Right lobe of liver (tissue), 4 donors: ENCODE results near the gene TNFRSF14.

Experiments used
- POLR2A ChIP-seq: fragments of 450-650 bp; IDR thresholded peaks from one replicate; pipeline ENCODE4 v1.6.1; 2017; ENCODE audit warnings: antibody characterized with exemption, mild to moderate bottlenecking
- TF ChIP-seq, protein P1 (sequence below), 4 donors: fragments of 200-600 bp in 3 of 4; fragments of 450-650 bp in 1 of 4; IDR thresholded peaks; one replicate each; pipeline versions ENCODE4 v1.5.1 to v1.8.0; 2016 to 2022; ENCODE audit warnings: antibody characterized with exemption in 4 of 4, mild to moderate bottlenecking in 2 of 4
- donor health status: DM: no; HTN: no; CAD: no.
- donor health status: DM: no; HTN: no; CAD: no.
- donor health status: DM: no; HTN: yes; CAD: no.

DNA sequence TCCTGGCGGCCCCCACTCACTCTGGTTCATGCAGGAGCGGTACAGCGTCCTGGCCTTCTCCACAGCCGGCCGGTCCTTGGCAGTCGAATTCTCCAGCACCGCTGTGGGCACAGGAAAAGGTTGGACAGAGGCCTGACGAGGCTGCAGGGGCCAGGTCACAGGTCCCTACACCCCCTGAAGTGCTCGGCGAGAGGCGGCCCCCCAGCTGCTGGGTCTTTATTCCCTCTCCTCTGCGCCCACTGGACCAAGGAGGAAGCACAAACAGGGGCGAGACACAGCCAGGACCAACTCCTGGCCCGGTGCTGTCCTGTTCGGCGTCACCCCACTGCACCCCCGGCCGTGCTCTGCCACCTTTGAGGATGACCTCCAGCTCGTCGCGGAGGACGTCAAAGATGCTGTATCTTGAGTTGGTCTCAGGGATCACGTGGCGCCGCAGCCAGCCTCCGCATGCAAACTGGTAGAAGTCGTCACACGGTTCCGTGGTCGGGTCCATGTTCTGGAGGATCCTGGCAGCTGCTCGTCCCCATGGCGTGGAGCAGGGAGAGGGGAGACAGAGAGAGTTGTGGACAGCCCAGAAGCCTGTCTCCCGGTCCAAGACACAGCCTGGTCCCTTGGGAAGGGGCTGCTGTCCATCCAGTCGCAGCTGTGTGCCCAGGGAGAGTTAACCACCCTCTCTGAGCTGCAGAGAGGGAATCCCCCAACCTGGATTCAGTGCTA lies 53.3 kb downstream of the TNFRSF14 start:
- TF ChIP-seq, protein P1, sequence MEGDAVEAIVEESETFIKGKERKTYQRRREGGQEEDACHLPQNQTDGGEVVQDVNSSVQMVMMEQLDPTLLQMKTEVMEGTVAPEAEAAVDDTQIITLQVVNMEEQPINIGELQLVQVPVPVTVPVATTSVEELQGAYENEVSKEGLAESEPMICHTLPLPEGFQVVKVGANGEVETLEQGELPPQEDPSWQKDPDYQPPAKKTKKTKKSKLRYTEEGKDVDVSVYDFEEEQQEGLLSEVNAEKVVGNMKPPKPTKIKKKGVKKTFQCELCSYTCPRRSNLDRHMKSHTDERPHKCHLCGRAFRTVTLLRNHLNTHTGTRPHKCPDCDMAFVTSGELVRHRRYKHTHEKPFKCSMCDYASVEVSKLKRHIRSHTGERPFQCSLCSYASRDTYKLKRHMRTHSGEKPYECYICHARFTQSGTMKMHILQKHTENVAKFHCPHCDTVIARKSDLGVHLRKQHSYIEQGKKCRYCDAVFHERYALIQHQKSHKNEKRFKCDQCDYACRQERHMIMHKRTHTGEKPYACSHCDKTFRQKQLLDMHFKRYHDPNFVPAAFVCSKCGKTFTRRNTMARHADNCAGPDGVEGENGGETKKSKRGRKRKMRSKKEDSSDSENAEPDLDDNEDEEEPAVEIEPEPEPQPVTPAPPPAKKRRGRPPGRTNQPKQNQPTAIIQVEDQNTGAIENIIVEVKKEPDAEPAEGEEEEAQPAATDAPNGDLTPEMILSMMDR (IDR thresholded peaks at IDR 0.05) = no peak
- no peak for TF ChIP-seq POLR2A
